ENCODE results near the gene FCAR.

GRCh38 chr19:54896036-54896435, 22.0 kb downstream of the FCAR start:
- TF ChIP-seq CTCF (IDR thresholded peaks at IDR 0.05 in 2 of 3, conservative IDR thresholded peaks at IDR 0.05 in 1 of 3; ENCODE audit: borderline replicate concordance in 1 of 3, insufficient read depth in 1 of 3, low read depth in 2 of 3, low read length in 2 of 3): no peak
- no peak for TF ChIP-seq POLR2A (IDR thresholded peaks at IDR 0.05; ENCODE audit: borderline replicate concordance, extremely low read depth, insufficient read depth, insufficient read length)
- TF ChIP-seq JUND (IDR thresholded peaks at IDR 0.05): no peak
- TF ChIP-seq SRF (IDR thresholded peaks at IDR 0.05; ENCODE audit: low read depth): no peak
- TF ChIP-seq POLR2AphosphoS5 (IDR thresholded peaks at IDR 0.05; ENCODE audit: low read depth, low read length): no peak
- TF ChIP-seq ELF1 (IDR thresholded peaks at IDR 0.05; ENCODE audit: borderline replicate concordance, low read depth): no peak
- no peak for TF ChIP-seq EZH2 (IDR thresholded peaks at IDR 0.05)
- TF ChIP-seq SIN3A (IDR thresholded peaks at IDR 0.05; ENCODE audit: low read depth): no peak
